GM10248 (cell line): ENCODE results near the gene SLC44A1.

ENCODE experiments used
- CTCF ChIA-PET: fragments of 300-600 bp; sonication (Branson Sonifier 250); formaldehyde crosslinking; extraction: SDS; loops from one replicate; lab custom pipeline; 2021; ENCODE audit warnings: antibody characterized with exemption; lab: Yijun Ruan, JAX
- POLR2A ChIA-PET: fragments of 350-650 bp; sonication (Branson Sonifier 250); formaldehyde crosslinking; extraction: SDS; loops from one replicate; lab custom pipeline; 2020; ENCODE audit warnings: antibody characterized with exemption; lab: Yijun Ruan, JAX
- DNase-seq: peaks from one replicate; pipeline ENCODE4 v3.0.0; 2012; ENCODE audit errors: extremely low spot score
- CTCF ChIP-seq: IDR thresholded peaks from 2 replicates; pipeline ENCODE4 v1.5.1; 2012; ENCODE audit warnings: mild to moderate bottlenecking, low read depth; ENCODE audit errors: extremely low read depth, missing control alignments, control extremely low read depth

Gene SLC44A1

GRCh38 chr9:105457560-105458294 is 213.3 kb downstream of the SLC44A1 start:
- TF ChIP-seq CTCF, result no peak
- ChIA-PET POLR2A (no interaction called here), CTCF (interaction anchor here (1.0 to 1.5 kb wide), 2 partner anchors 9 to 29 kb away, joined by 3 to 4 read pairs; no protein-coding TSS in a partner anchor)
- DNase-seq, result no peak

- TF ChIP-seq CTCF, result no peak
- DNase-seq, result no peak
- ChIA-PET CTCF (interaction anchor here (1.3 kb wide), 1 partner anchor 9 kb away, joined by 4 read pairs; no protein-coding TSS in a partner anchor), POLR2A (no interaction called here)
Measured at GRCh38 chr9:105458404-105458803, 214.0 kb downstream of the SLC44A1 start.

GRCh38 chr9:105459336-105459735 is 214.9 kb downstream of the SLC44A1 start:
- TF ChIP-seq CTCF, result no peak
- no peak for DNase-seq
- ChIA-PET POLR2A (no interaction called here), CTCF (interaction anchor here (1.0 to 1.4 kb wide), 3 partner anchors 8 to 259 kb away, joined by 3 to 4 read pairs (median 3); no protein-coding TSS in a partner anchor)

- ChIA-PET CTCF (interaction anchor here (0.9 to 1.6 kb wide), 3 partner anchors 10 to 251 kb away, joined by 3 to 4 read pairs (median 3); no protein-coding TSS in a partner anchor), POLR2A (no interaction called here)
- no peak for TF ChIP-seq CTCF
- no peak for DNase-seq
Measured at GRCh38 chr9:105466898-105467455, 222.5 kb downstream of the SLC44A1 start.

GRCh38 chr9:105468875-105469274 is 224.4 kb downstream of the SLC44A1 start:
- POLR2A ChIA-PET, result no interaction called here
- CTCF ChIA-PET, result no interaction called here
- no peak for DNase-seq
- no peak for TF ChIP-seq CTCF

GRCh38 chr9:105473221-105473620 is 228.8 kb downstream of the SLC44A1 start:
- TF ChIP-seq CTCF, result no peak
- ChIA-PET CTCF (interaction anchor here (1.1 to 3.1 kb wide), 5 partner anchors 9 to 28 kb away, joined by 3 to 12 read pairs (median 8); no protein-coding TSS in a partner anchor), POLR2A (no interaction called here)

More at GRCh38 chr9:105473221-105473620, 228.8 kb downstream of the SLC44A1 start:
- no peak for DNase-seq
